ENCODE data around the gene MACO1. TPM values are rescaled to one million over a fixed set of nuclear protein-coding genes. Genes with fewer than 3 reads are reported as not detected.

The MACO1 gene
- total and polyA plus RNA-seq, 2 of the 13 experiments (the other 11 are each of a cell fraction or from before 2014, with no cell fraction given), result 9.7 to 17.0 TPM

- TF ChIP-seq TIGD3 (CRISPR knock-in tag; IDR thresholded peaks at IDR 0.05; ENCODE audit: borderline replicate concordance) (no peak), ZMAT3 (CRISPR knock-in tag; conservative IDR thresholded peaks at IDR 0.05) (no peak), NFRKB (IDR thresholded peaks at IDR 0.05) (no peak), IKZF4 (CRISPR knock-in tag; IDR thresholded peaks at IDR 0.05; ENCODE audit: borderline replicate concordance, low read depth, not compliant biosample characterization) (no peak), GATA4 (IDR thresholded peaks at IDR 0.05; ENCODE audit: borderline replicate concordance, low read depth) (no peak), NR2F6 (IDR thresholded peaks at IDR 0.05) (no peak), NR2F6 (CRISPR knock-in tag; IDR thresholded peaks at IDR 0.05) (peak; percentile 37; the same call in 1 of the 2 replicates), NR2C2 (CRISPR knock-in tag; IDR thresholded peaks at IDR 0.05; ENCODE audit: borderline replicate concordance) (no peak), AHDC1 (CRISPR knock-in tag; IDR thresholded peaks at IDR 0.05; ENCODE audit: borderline replicate concordance) (peak; percentile 70; the same call in 1 of the 2 replicates), YY1 (IDR thresholded peaks at IDR 0.05; ENCODE audit: insufficient read depth, insufficient replicate concordance, low read depth, low read length) (no peak), ARID5B (CRISPR knock-in tag; IDR thresholded peaks at IDR 0.05) (peak; percentile 82), HNF1A (IDR thresholded peaks at IDR 0.05; ENCODE audit: low read depth) (no peak), HNF1A (CRISPR knock-in tag; IDR thresholded peaks at IDR 0.05; ENCODE audit: borderline replicate concordance) (no peak; the same call in 1 of the 2 replicates)
These were observed 70.8 kb downstream of the MACO1 start (continued) for GRCh38 chr1:25501235-25502058.

Data from HepG2 (cell line).